HEK293 (cell line): ENCODE data around the gene KCNB1.

ENCODE experiments used
- CTCF ChIA-PET: fragments of 350-600 bp; formaldehyde crosslinking; extraction: SDS; loops from one replicate; lab custom pipeline; 2021; ENCODE audit warnings: antibody characterized with exemption; lab: Yijun Ruan, JAX
- POLR2A ChIA-PET: fragments of 300-600 bp; formaldehyde crosslinking; extraction: SDS; loops from one replicate; lab custom pipeline; 2020; ENCODE audit warnings: antibody characterized with exemption, inconsistent platforms; lab: Yijun Ruan, JAX
- H3K27ac ChIP-seq: fragments of 200-500 bp; sonication (Bioruptor generic); 2 replicates; pipeline ENCODE4 v1.5.1; 2014; ENCODE audit warnings: low read depth, low read length, control low read depth, inconsistent platforms; ENCODE audit errors: extremely low read depth
- H3K36me3 ChIP-seq, 2 experiments: fragments of 200-500 bp in 1 of 2; sonication (Bioruptor generic) in 1 of 2; 1 replicate in 1 of 2; 2 replicates in 1 of 2; pipeline ENCODE4 v1.5.1; 2014 to 2017; ENCODE audit warnings: inconsistent platforms in 2 of 2, low read length in 2 of 2; ENCODE audit not compliant: control insufficient read depth in 2 of 2, insufficient read depth in 1 of 2
- H3K4me1 ChIP-seq: fragments of 200-500 bp; sonication (Bioruptor generic); 2 replicates; pipeline ENCODE4 v1.5.1; 2014; ENCODE audit warnings: mild to moderate bottlenecking, low read length, inconsistent platforms; ENCODE audit not compliant: control insufficient read depth, insufficient read depth
- H3K4me3 ChIP-seq: 2 replicates; pipeline ENCODE4 v1.5.1; 2011; ENCODE audit warnings: low read depth, mild to moderate bottlenecking, control low read depth, low read length, moderate library complexity
- H3K9me3 ChIP-seq: fragments of 200-500 bp; sonication (Bioruptor generic); 2 replicates; pipeline ENCODE4 v1.5.1; 2014; ENCODE audit warnings: low read depth, low read length, inconsistent platforms; ENCODE audit not compliant: control insufficient read depth, insufficient read depth
- ELK4 ChIP-seq: IDR thresholded peaks from 2 replicates; pipeline ENCODE4 v1.6.1; 2011; ENCODE audit warnings: mild to moderate bottlenecking, low read depth, low read length, borderline replicate concordance
- HOXA7 ChIP-seq: sonication (generic); formaldehyde crosslinking; IDR thresholded peaks from 2 replicates; pipeline ENCODE4 v1.8.1; 2022; ENCODE audit warnings: missing genetic modification reagents, borderline replicate concordance
- KLF1 ChIP-seq: fragments of 450-650 bp; formaldehyde crosslinking; IDR thresholded peaks from 2 replicates; pipeline ENCODE4 v1.5.1; 2016; ENCODE audit warnings: missing biosample characterization, missing genetic modification characterization
- SALL2 ChIP-seq: fragments of 450-650 bp; formaldehyde crosslinking; IDR thresholded peaks from 2 replicates; pipeline ENCODE4 v1.5.0; 2017; ENCODE audit warnings: missing biosample characterization, mild to moderate bottlenecking, missing genetic modification characterization, borderline replicate concordance
- SP3 ChIP-seq: fragments of 450-650 bp; formaldehyde crosslinking; IDR thresholded peaks from 2 replicates; pipeline ENCODE4 v1.5.1; 2016; ENCODE audit warnings: missing biosample characterization, missing genetic modification characterization
- TCF7L2 ChIP-seq: IDR thresholded peaks from 2 replicates; pipeline ENCODE4 v1.6.1; 2011; ENCODE audit warnings: low read depth, mild to moderate bottlenecking, inconsistent platforms, low read length, moderate library complexity, borderline replicate concordance
- ZNF19 ChIP-seq: fragments of 450-650 bp; formaldehyde crosslinking; IDR thresholded peaks from 2 replicates; pipeline ENCODE4; 2016; ENCODE audit warnings: missing biosample characterization, missing genetic modification characterization, low read depth
- ZNF223 ChIP-seq: fragments of 450-650 bp; formaldehyde crosslinking; IDR thresholded peaks from 2 replicates; pipeline ENCODE4 v1.5.1; 2016; ENCODE audit warnings: missing biosample characterization, missing genetic modification characterization
- ZNF280D ChIP-seq: fragments of 450-650 bp; formaldehyde crosslinking; IDR thresholded peaks from 2 replicates; pipeline ENCODE4 v1.5.1; 2016; ENCODE audit warnings: missing biosample characterization, missing genetic modification characterization
- ZNF426 ChIP-seq: fragments of 450-650 bp; formaldehyde crosslinking; IDR thresholded peaks from 2 replicates; pipeline ENCODE4 v1.5.1; 2017; ENCODE audit warnings: missing biosample characterization, missing genetic modification characterization, mild to moderate bottlenecking, inconsistent platforms, moderate library complexity
- ZNF571 ChIP-seq: fragments of 450-650 bp; formaldehyde crosslinking; IDR thresholded peaks from 2 replicates; pipeline ENCODE4 v1.5.0; 2017; ENCODE audit warnings: missing biosample characterization, missing genetic modification characterization
- ZNF670 ChIP-seq: fragments of 450-650 bp; formaldehyde crosslinking; IDR thresholded peaks from 2 replicates; pipeline ENCODE4 v1.5.1; 2016; ENCODE audit warnings: missing biosample characterization, missing genetic modification characterization, low read depth
- ZNF704 ChIP-seq: fragments of 450-650 bp; formaldehyde crosslinking; IDR thresholded peaks from 2 replicates; pipeline ENCODE4 v1.5.1; 2016; ENCODE audit warnings: missing biosample characterization, missing genetic modification characterization
- ZNF707 ChIP-seq: fragments of 450-650 bp; formaldehyde crosslinking; IDR thresholded peaks from 2 replicates; pipeline ENCODE4 v1.5.1; 2016; ENCODE audit warnings: missing biosample characterization, missing genetic modification characterization
- ZNF768 ChIP-seq: fragments of 450-650 bp; formaldehyde crosslinking; IDR thresholded peaks from 2 replicates; pipeline ENCODE4 v1.5.1; 2018; ENCODE audit warnings: missing biosample characterization, mild to moderate bottlenecking, missing genetic modification characterization
- ZNF843 ChIP-seq: fragments of 450-650 bp; formaldehyde crosslinking; IDR thresholded peaks from 2 replicates; pipeline ENCODE4 v1.5.1; 2016; ENCODE audit warnings: missing biosample characterization, missing genetic modification characterization
- TF ChIP-seq, protein P1 (sequence below): fragments of 450-650 bp; formaldehyde crosslinking; IDR thresholded peaks from 2 replicates; pipeline ENCODE4 v1.5.1; 2016; ENCODE audit warnings: missing biosample characterization, missing genetic modification characterization
- TF ChIP-seq, protein P2 (sequence below): fragments of 450-650 bp; IDR thresholded peaks from 2 replicates; pipeline ENCODE4 v1.5.1; 2018; ENCODE audit warnings: missing biosample characterization, mild to moderate bottlenecking, missing genetic modification characterization
- TF ChIP-seq, protein P3 (sequence below): fragments of 450-650 bp; formaldehyde crosslinking; IDR thresholded peaks from 2 replicates; pipeline ENCODE4 v1.5.1; 2016; ENCODE audit warnings: missing biosample characterization, missing genetic modification characterization

Gene KCNB1

DNA sequence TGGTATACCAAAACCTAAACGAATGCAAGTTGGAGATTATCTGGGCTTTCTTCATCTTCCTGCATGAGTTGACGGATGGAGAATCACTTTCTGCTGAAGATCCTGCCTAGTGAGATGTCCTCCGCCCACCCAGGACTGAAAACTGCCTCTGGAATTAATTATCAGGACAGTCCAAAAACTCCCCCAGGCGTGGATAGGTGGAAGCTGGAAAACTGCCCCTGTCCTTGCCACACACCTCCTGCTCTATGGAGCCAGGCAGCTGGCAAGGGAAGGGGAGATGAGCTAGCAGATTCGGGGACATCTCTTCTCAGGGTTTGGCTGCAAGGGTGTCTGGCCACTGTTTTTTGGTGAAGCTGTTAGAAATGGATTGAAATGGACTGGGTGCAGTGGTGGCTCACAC lies 115.4 kb downstream of the KCNB1 start:
- Histone ChIP-seq H3K9me3 (no peaks in the 10 kb centered on the region), H3K27ac (no peak overlapping the region), H3K36me3 (no peaks in the 10 kb centered on the region), H3K4me1 (no peaks in the 10 kb centered on the region), H3K4me3 (no peak overlapping the region)
- POLR2A ChIA-PET: no interaction called here
- TF ChIP-seq ZNF843 (tag by site-specific recombination) (no peak), ZNF707 (tag by site-specific recombination) (no peak), KLF1 (tag by site-specific recombination) (no peak), ZNF19 (tag by site-specific recombination) (no peak), ZNF704 (tag by site-specific recombination) (no peak), ZNF426 (tag by site-specific recombination) (no peak), SP3 (tag by site-specific recombination) (no peak)
- TF ChIP-seq, protein P1, sequence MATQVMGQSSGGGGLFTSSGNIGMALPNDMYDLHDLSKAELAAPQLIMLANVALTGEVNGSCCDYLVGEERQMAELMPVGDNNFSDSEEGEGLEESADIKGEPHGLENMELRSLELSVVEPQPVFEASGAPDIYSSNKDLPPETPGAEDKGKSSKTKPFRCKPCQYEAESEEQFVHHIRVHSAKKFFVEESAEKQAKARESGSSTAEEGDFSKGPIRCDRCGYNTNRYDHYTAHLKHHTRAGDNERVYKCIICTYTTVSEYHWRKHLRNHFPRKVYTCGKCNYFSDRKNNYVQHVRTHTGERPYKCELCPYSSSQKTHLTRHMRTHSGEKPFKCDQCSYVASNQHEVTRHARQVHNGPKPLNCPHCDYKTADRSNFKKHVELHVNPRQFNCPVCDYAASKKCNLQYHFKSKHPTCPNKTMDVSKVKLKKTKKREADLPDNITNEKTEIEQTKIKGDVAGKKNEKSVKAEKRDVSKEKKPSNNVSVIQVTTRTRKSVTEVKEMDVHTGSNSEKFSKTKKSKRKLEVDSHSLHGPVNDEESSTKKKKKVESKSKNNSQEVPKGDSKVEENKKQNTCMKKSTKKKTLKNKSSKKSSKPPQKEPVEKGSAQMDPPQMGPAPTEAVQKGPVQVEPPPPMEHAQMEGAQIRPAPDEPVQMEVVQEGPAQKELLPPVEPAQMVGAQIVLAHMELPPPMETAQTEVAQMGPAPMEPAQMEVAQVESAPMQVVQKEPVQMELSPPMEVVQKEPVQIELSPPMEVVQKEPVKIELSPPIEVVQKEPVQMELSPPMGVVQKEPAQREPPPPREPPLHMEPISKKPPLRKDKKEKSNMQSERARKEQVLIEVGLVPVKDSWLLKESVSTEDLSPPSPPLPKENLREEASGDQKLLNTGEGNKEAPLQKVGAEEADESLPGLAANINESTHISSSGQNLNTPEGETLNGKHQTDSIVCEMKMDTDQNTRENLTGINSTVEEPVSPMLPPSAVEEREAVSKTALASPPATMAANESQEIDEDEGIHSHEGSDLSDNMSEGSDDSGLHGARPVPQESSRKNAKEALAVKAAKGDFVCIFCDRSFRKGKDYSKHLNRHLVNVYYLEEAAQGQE (tag by site-specific recombination): no peak
- CTCF ChIA-PET: interaction anchor here (1.3 kb wide), 1 partner anchor 21 kb away, joined by 5 read pairs; no protein-coding TSS in a partner anchor

GRCh38 chr20:49366687-49367086 lies 115.8 kb downstream of the KCNB1 start:
- Histone ChIP-seq H3K4me3 (no peak overlapping the region), H3K27ac (no peak overlapping the region), H3K4me1 (no peaks in the 10 kb centered on the region), H3K9me3 (no peaks in the 10 kb centered on the region), H3K36me3 (no peaks in the 10 kb centered on the region)
- ChIA-PET POLR2A (no interaction called here), CTCF (interaction anchor here (1.3 to 3.8 kb wide), 2 partner anchors 10 to 18 kb away, joined by 4 to 14 read pairs; no protein-coding TSS in a partner anchor)
- TF ChIP-seq ZNF571 (no peak), TCF7L2 (no peak), ZNF280D (no peak), ZNF768 (no peak), SALL2 (tag by site-specific recombination) (no peak), ELK4 (no peak), ZNF223 (tag by site-specific recombination) (no peak), HOXA7 (no peak), ZNF670 (tag by site-specific recombination) (no peak)
- TF ChIP-seq, protein P2, sequence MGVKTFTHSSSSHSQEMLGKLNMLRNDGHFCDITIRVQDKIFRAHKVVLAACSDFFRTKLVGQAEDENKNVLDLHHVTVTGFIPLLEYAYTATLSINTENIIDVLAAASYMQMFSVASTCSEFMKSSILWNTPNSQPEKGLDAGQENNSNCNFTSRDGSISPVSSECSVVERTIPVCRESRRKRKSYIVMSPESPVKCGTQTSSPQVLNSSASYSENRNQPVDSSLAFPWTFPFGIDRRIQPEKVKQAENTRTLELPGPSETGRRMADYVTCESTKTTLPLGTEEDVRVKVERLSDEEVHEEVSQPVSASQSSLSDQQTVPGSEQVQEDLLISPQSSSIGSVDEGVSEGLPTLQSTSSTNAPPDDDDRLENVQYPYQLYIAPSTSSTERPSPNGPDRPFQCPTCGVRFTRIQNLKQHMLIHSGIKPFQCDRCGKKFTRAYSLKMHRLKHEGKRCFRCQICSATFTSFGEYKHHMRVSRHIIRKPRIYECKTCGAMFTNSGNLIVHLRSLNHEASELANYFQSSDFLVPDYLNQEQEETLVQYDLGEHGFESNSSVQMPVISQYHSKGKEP (tag by site-specific recombination): no peak
- TF ChIP-seq, protein P3, sequence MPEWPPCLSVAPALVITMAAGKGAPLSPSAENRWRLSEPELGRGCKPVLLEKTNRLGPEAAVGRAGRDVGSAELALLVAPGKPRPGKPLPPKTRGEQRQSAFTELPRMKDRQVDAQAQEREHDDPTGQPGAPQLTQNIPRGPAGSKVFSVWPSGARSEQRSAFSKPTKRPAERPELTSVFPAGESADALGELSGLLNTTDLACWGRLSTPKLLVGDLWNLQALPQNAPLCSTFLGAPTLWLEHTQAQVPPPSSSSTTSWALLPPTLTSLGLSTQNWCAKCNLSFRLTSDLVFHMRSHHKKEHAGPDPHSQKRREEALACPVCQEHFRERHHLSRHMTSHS (tag by site-specific recombination): no peak
